Karpas-422 (cell line): ENCODE data around the gene LRRN2. TPM values are rescaled to one million over a fixed set of nuclear protein-coding genes. Genes with fewer than 3 reads are reported as not detected.

Experiments used
- DNase-seq: peaks from one replicate; pipeline ENCODE4 v3.0.0-alpha.2; 2015
- H2AFZ ChIP-seq: fragments of 200-600 bp; sonication (generic); 2 replicates; pipeline ENCODE4 v1.6.1; 2014; ENCODE audit warnings: antibody characterized with exemption, low read length, mixed read lengths
- H3K27ac ChIP-seq: fragments of 200-600 bp; sonication (generic); 2 replicates; pipeline ENCODE4 v1.5.1; 2014; ENCODE audit warnings: mild to moderate bottlenecking, low read length, moderate library complexity
- H3K27me3 ChIP-seq: fragments of 200-600 bp; sonication (generic); 2 replicates; pipeline ENCODE4 v1.6.1; 2014; ENCODE audit warnings: low read length, mixed read lengths
- H3K36me3 ChIP-seq: fragments of 200-600 bp; sonication (generic); 2 replicates; pipeline ENCODE4 v1.6.1; 2014; ENCODE audit warnings: low read length, mixed read lengths; ENCODE audit not compliant: insufficient read depth
- H3K4me1 ChIP-seq: fragments of 200-600 bp; sonication (generic); 2 replicates; pipeline ENCODE4 v1.6.1; 2014; ENCODE audit warnings: mild to moderate bottlenecking, low read length, mixed read lengths
- H3K4me2 ChIP-seq: fragments of 200-600 bp; sonication (generic); 2 replicates; pipeline ENCODE4 v1.6.1; 2014; ENCODE audit warnings: low read length, low read depth, mild to moderate bottlenecking; ENCODE audit not compliant: poor library complexity, severe bottlenecking
- H3K4me3 ChIP-seq: fragments of 200-600 bp; sonication (generic); 2 replicates; pipeline ENCODE4 v1.5.1; 2014; ENCODE audit warnings: mild to moderate bottlenecking, antibody characterized with exemption, low read length, mixed read lengths
- H3K79me2 ChIP-seq: fragments of 200-600 bp; sonication (generic); 2 replicates; pipeline ENCODE4 v1.6.1; 2014; ENCODE audit warnings: mild to moderate bottlenecking, low read length, mixed read lengths
- H3K9ac ChIP-seq: fragments of 200-600 bp; sonication (generic); 2 replicates; pipeline ENCODE4 v1.6.0; 2014; ENCODE audit warnings: low read length
- H3K9me2 ChIP-seq: fragments of 200-600 bp; sonication (generic), shearing (Covaris generic); replicated peaks from 2 replicates; pipeline ENCODE4 v1.6.0; 2014; ENCODE audit warnings: mild to moderate bottlenecking, low read length, moderate library complexity; ENCODE audit not compliant: insufficient read depth
- H3K9me3 ChIP-seq: fragments of 300-700, 200-600 bp; sonication (generic); 2 replicates; pipeline ENCODE4 v1.6.1; 2014; ENCODE audit warnings: low read length, mixed read lengths
- H4K20me1 ChIP-seq: fragments of 200-600 bp; sonication (generic); 2 replicates; pipeline ENCODE4 v1.6.1; 2014; ENCODE audit warnings: mild to moderate bottlenecking, antibody characterized with exemption, low read length, low read depth; ENCODE audit not compliant: insufficient read depth
- total RNA-seq: library from RNA; depleted of rRNA; stranded (reverse); fragments of >200 nt; shearing (Covaris generic); gene quantifications from 2 replicates; pipeline ENCODE4 v1.2.3, GENCODE V29; 2014; ENCODE audit warnings: low replicate concordance

LRRN2 gene
- total RNA-seq, 1 experiment from 2014 or later: not detected

GRCh38 chr1:204678721-204679475 is 6.6 kb downstream of the LRRN2 start:
- no peaks in the 10 kb centered on the region for H3K4me1 ChIP-seq

GRCh38 chr1:204677864-204678263 is 7.7 kb downstream of the LRRN2 start:
- Histone ChIP-seq H3K9me3 (no peaks in the 10 kb centered on the region), H3K27ac (no peak overlapping the region), H3K27me3 (no peaks in the 10 kb centered on the region), H4K20me1 (no peaks in the 10 kb centered on the region), H3K36me3 (no peaks in the 10 kb centered on the region), H3K9me2 (no peaks in the 10 kb centered on the region), H3K79me2 (no peaks in the 10 kb centered on the region), H3K4me3 (no peak overlapping the region), H3K4me1 (no peaks in the 10 kb centered on the region), H2AFZ (no peak overlapping the region), H3K9ac (no peak overlapping the region), H3K4me2 (no peak overlapping the region)
- no peak for DNase-seq

More at GRCh38 chr1:204678721-204679475, 6.6 kb downstream of the LRRN2 start:
- Histone ChIP-seq H3K27ac (no peak overlapping the region), H3K9ac (no peak overlapping the region), H2AFZ (no peak overlapping the region), H3K27me3 (no peaks in the 10 kb centered on the region), H3K9me2 (no peaks in the 10 kb centered on the region), H3K79me2 (no peaks in the 10 kb centered on the region), H4K20me1 (no peaks in the 10 kb centered on the region), H3K4me2 (no peak overlapping the region), H3K9me3 (no peaks in the 10 kb centered on the region), H3K36me3 (no peaks in the 10 kb centered on the region), H3K4me3 (no peak overlapping the region)
- no peak for DNase-seq

GRCh38 chr1:204676043-204676442 is 9.5 kb downstream of the LRRN2 start:
- no peak for DNase-seq
- Histone ChIP-seq H3K36me3 (no peaks in the 10 kb centered on the region), H2AFZ (no peak overlapping the region), H3K9ac (no peak overlapping the region), H3K4me2 (no peak overlapping the region), H4K20me1 (no peaks in the 10 kb centered on the region), H3K27me3 (no peaks in the 10 kb centered on the region), H3K4me3 (no peak overlapping the region), H3K4me1 (no peaks in the 10 kb centered on the region), H3K79me2 (no peaks in the 10 kb centered on the region), H3K27ac (no peak overlapping the region), H3K9me3 (no peaks in the 10 kb centered on the region), H3K9me2 (no peaks in the 10 kb centered on the region)

- Histone ChIP-seq H3K4me2 (no peak overlapping the region), H3K9me3 (no peaks in the 10 kb centered on the region), H4K20me1 (no peaks in the 10 kb centered on the region), H2AFZ (no peak overlapping the region), H3K4me3 (no peak overlapping the region), H3K79me2 (no peaks in the 10 kb centered on the region), H3K9ac (no peak overlapping the region), H3K27me3 (no peaks in the 10 kb centered on the region), H3K9me2 (no peaks in the 10 kb centered on the region), H3K27ac (no peak overlapping the region), H3K36me3 (no peaks in the 10 kb centered on the region), H3K4me1 (no peaks in the 10 kb centered on the region)
- DNase-seq: no peak
Observed at GRCh38 chr1:204673909-204674649, 11.5 kb downstream of the LRRN2 start.

GRCh38 chr1:204673209-204673608 is 12.3 kb downstream of the LRRN2 start:
- Histone ChIP-seq H3K79me2 (no peaks in the 10 kb centered on the region), H3K4me3 (no peak overlapping the region), H3K9me2 (no peaks in the 10 kb centered on the region), H2AFZ (no peak overlapping the region), H3K4me2 (no peak overlapping the region), H3K27ac (no peak overlapping the region), H3K36me3 (no peaks in the 10 kb centered on the region), H4K20me1 (no peaks in the 10 kb centered on the region), H3K4me1 (no peaks in the 10 kb centered on the region), H3K9me3 (no peaks in the 10 kb centered on the region), H3K27me3 (no peaks in the 10 kb centered on the region), H3K9ac (no peak overlapping the region)
- no peak for DNase-seq

- no peaks in the 10 kb centered on the region for H3K9me2 ChIP-seq
- H3K27ac ChIP-seq: no peak overlapping the region
- no peak overlapping the region for H2AFZ ChIP-seq
- H3K4me2 ChIP-seq: no peak overlapping the region
- H4K20me1 ChIP-seq: no peaks in the 10 kb centered on the region
- H3K4me3 ChIP-seq: no peak overlapping the region
- no peaks in the 10 kb centered on the region for H3K27me3 ChIP-seq
- no peak overlapping the region for H3K9ac ChIP-seq
- H3K79me2 ChIP-seq: no peaks in the 10 kb centered on the region
- no peaks in the 10 kb centered on the region for H3K9me3 ChIP-seq
- no peaks in the 10 kb centered on the region for H3K4me1 ChIP-seq
- no peak for DNase-seq
- H3K36me3 ChIP-seq: no peaks in the 10 kb centered on the region
Observed at GRCh38 chr1:204672482-204673121, 12.9 kb downstream of the LRRN2 start.

GRCh38 chr1:204672069-204672468 is 13.5 kb downstream of the LRRN2 start:
- H3K9me2 ChIP-seq: no peaks in the 10 kb centered on the region
- no peaks in the 10 kb centered on the region for H3K36me3 ChIP-seq
- H3K4me3 ChIP-seq: no peak overlapping the region
- H3K79me2 ChIP-seq: no peaks in the 10 kb centered on the region
- H3K4me1 ChIP-seq: no peaks in the 10 kb centered on the region
- H3K27ac ChIP-seq: no peak overlapping the region
- H3K27me3 ChIP-seq: no peaks in the 10 kb centered on the region
- no peak overlapping the region for H2AFZ ChIP-seq
- DNase-seq: no peak
- no peaks in the 10 kb centered on the region for H4K20me1 ChIP-seq
- no peak overlapping the region for H3K9ac ChIP-seq
- no peaks in the 10 kb centered on the region for H3K9me3 ChIP-seq
- H3K4me2 ChIP-seq: no peak overlapping the region
